AG04449 (cell line): Measurements from ENCODE around the gene ABCE1.
A peak's percentile ranks its signal among the peaks of the same experiment; 100 is the strongest.

ENCODE experiments used
- CTCF ChIA-PET: fragments of 350-600 bp; formaldehyde crosslinking; extraction: SDS; loops from one replicate; lab custom pipeline; 2021; ENCODE audit warnings: antibody characterized with exemption; lab: Yijun Ruan, JAX
- POLR2A ChIA-PET: fragments of 400-600, 350-600 bp; formaldehyde crosslinking; extraction: SDS; loops from one replicate; lab custom pipeline; 2020; ENCODE audit warnings: antibody characterized with exemption, inconsistent platforms; lab: Yijun Ruan, JAX
- DNase-seq: peaks from one replicate; pipeline ENCODE4 v3.0.0-alpha.2; 2010; ENCODE audit warnings: low read depth, low spot score
- H3K4me3 ChIP-seq: 2 replicates; pipeline ENCODE4 v1.5.1; 2011; ENCODE audit warnings: low read depth, mild to moderate bottlenecking, control low read depth, low read length
- TF ChIP-seq, protein P1 (sequence below): IDR thresholded peaks from one replicate; pipeline ENCODE4 v1.5.1; 2011; ENCODE audit warnings: mild to moderate bottlenecking, moderate library complexity, low read length, control low read depth, inconsistent platforms; ENCODE audit not compliant: insufficient read depth; ENCODE audit errors: missing control alignments

The ABCE1 gene

DNA sequence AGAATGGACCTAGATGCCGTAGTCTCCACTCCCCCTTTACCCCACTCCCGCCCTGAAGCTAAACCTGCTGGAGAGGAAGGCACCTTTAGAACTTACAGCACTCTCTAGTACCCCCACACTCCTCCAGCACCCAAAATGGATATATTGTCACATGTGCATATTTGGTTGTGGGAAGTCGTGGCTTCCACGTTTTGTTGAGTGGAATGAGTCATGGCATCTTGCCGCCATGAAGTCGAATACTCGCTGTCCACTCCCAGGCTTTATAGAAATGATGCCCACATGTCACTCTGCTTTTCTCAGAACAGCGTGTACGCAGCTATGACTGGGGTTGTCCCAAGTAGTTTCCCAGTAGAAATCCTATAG lies 545 bp downstream of the ABCE1 start:
- DNase-seq = no peak
- TF ChIP-seq, protein P1, sequence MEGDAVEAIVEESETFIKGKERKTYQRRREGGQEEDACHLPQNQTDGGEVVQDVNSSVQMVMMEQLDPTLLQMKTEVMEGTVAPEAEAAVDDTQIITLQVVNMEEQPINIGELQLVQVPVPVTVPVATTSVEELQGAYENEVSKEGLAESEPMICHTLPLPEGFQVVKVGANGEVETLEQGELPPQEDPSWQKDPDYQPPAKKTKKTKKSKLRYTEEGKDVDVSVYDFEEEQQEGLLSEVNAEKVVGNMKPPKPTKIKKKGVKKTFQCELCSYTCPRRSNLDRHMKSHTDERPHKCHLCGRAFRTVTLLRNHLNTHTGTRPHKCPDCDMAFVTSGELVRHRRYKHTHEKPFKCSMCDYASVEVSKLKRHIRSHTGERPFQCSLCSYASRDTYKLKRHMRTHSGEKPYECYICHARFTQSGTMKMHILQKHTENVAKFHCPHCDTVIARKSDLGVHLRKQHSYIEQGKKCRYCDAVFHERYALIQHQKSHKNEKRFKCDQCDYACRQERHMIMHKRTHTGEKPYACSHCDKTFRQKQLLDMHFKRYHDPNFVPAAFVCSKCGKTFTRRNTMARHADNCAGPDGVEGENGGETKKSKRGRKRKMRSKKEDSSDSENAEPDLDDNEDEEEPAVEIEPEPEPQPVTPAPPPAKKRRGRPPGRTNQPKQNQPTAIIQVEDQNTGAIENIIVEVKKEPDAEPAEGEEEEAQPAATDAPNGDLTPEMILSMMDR = no peak
- POLR2A ChIA-PET = interaction anchor here (0.7 kb wide), 1 partner anchor 14 kb away, joined by 3 read pairs; no protein-coding TSS in a partner anchor
- H3K4me3 ChIP-seq = peak overlapping the region; percentile 91
- CTCF ChIA-PET = interaction anchor here (1.2 to 1.9 kb wide), 6 partner anchors 11 to 921 kb away, joined by 4 to 5 read pairs (median 4); no protein-coding TSS in a partner anchor

GRCh38 chr4:145099653-145100052 lies 1.5 kb downstream of the ABCE1 start:
- H3K4me3 ChIP-seq = peak overlapping the region; percentile 91
- no peak for DNase-seq
- POLR2A ChIA-PET = no interaction called here
- CTCF ChIA-PET = no interaction called here
- TF ChIP-seq, protein P1 = no peak

GRCh38 chr4:145101091-145101490 lies 3.0 kb downstream of the ABCE1 start:
- CTCF ChIA-PET = no interaction called here
- POLR2A ChIA-PET = no interaction called here
- TF ChIP-seq, protein P1 = no peak
- H3K4me3 ChIP-seq = no peak overlapping the region
- DNase-seq = no peak

- TF ChIP-seq, protein P1 = no peak
- POLR2A ChIA-PET = no interaction called here
- DNase-seq = no peak
- H3K4me3 ChIP-seq = no peak overlapping the region
- CTCF ChIA-PET = no interaction called here
These were observed 4.5 kb downstream of the ABCE1 start for GRCh38 chr4:145102619-145103018.

- no peak for DNase-seq
- TF ChIP-seq, protein P1 = no peak
- POLR2A ChIA-PET = no interaction called here
- no peak overlapping the region for H3K4me3 ChIP-seq
- CTCF ChIA-PET = no interaction called here
These were observed 5.4 kb downstream of the ABCE1 start for GRCh38 chr4:145103496-145103895.

- CTCF ChIA-PET = interaction anchor here (1.0 kb wide), 1 partner anchor 503 kb away, joined by 3 read pairs; no protein-coding TSS in a partner anchor
- TF ChIP-seq, protein P1 = no peak
These were observed 9.0 kb downstream of the ABCE1 start for GRCh38 chr4:145107126-145107525.

More at GRCh38 chr4:145107126-145107525, 9.0 kb downstream of the ABCE1 start:
- H3K4me3 ChIP-seq = no peak overlapping the region
- DNase-seq = no peak
- POLR2A ChIA-PET = no interaction called here
